HK-2 (cell line): Measurements from ENCODE around the gene PSG7.
"Not testable (repeated sequence)": the region's sequence is repeated elsewhere in the genome, so short reads cannot be mapped to it uniquely, and the experiment has no call there.

Experiments used
- DNase-seq: peaks from one replicate; pipeline ENCODE4 v3.0.0-alpha.2; 2018; ENCODE audit not compliant: unreplicated experiment

PSG7 gene

GRCh38 chr19:42937107-42937506, at the start of gene PSG7:
PSG7 (minus strand) TSS chr19:42937207; CDS start chr19:42937076, 131 bp downstream.
- DNase-seq: not testable (repeated sequence)

DNA sequence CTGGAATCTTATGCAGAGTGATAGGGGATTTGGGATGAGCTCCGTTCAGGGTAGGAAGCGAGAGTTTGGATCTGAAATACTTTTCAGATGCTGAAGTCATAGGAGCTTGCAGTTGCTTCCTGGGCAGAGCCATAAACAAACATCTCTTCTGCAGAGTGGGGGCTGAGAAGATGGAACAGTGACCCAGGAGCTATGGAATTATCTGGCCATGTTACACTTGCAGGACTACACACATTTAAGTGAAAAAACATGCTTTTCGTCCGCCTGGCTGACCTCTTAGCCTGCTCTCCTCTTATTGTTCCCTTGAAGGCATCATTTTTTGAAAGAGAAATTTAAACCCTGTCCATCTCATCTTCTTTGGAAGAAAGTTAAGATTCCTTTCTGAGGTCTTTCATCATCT, 48.6 kb upstream of the PSG7 start:
- no peak for DNase-seq

DNA sequence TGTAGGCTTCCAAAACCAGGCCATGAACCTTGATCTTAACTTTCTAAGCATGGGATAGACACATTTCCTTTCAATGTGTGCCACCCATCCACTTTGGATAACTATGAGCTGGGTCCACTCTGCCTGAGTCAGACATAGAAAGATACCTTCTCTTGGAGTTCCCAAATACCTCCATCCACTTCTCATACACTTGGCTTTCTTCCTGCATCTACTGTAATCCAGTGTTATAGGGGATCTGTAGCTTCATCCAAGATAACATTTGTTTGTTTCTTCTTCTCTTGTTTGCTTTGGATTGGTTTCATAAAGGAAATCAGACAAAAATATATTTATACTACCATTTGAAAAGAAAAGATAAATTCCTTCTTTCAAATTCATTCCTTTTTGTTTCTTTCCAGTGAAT, 45.1 kb upstream of the PSG7 start:
- not testable (repeated sequence) for DNase-seq

DNA sequence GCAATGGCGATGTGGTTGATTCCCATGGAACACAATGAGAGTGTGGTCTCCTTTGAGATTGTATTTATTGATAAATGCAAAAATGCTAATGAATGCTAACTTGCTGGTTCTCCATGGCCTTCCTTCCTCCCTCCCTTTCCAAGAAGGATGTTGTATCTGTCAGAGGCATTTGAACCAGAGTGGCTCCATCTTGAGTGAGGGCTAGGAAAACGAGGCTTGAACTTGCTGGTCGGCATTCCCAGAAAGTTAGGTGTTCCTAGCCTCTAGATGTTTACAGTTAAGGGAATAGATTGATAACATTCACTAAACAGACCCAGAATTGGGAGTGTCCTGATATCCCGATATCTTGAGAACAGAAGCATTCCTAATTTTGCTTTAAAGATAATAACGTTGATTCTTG, 34.4 kb upstream of the PSG7 start:
- DNase-seq: not testable (repeated sequence)

GRCh38 chr19:42965176-42965575, 28.2 kb upstream of the PSG7 start:
- peak; percentile 14 for DNase-seq

DNA sequence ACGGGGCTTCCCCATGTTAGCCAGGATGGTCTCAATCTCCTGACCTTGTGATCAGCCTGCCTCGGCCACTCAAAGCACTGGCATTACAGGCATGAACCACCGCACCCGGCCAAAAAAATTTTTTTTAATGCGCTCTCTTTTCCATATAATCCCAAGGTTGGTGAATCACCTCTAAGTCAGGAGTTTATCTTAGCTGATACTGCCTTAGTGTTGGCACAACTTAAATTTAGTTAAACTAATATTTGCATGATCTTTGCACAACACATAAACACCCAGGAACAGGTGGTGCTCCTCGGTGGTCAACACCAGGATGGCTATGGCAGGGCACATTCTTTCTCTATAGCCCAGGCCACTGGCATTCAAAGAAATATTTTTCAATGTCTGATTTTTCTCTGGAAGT, 24.1 kb upstream of the PSG7 start:
- no peak for DNase-seq

- DNase-seq: not testable (repeated sequence)
Measured at GRCh38 chr19:42952126-42952525, 15.1 kb upstream of the PSG7 start.

- DNase-seq: not testable (repeated sequence)
Measured at GRCh38 chr19:42951476-42951875, 14.5 kb upstream of the PSG7 start.

GRCh38 chr19:42942187-42942789, 5.3 kb upstream of the PSG7 start:
- no peak for DNase-seq

GRCh38 chr19:42934726-42935125, 2.3 kb downstream of the PSG7 start:
- not testable (repeated sequence) for DNase-seq

GRCh38 chr19:42934183-42934582, 2.8 kb downstream of the PSG7 start:
- DNase-seq: peak; percentile 45

DNA sequence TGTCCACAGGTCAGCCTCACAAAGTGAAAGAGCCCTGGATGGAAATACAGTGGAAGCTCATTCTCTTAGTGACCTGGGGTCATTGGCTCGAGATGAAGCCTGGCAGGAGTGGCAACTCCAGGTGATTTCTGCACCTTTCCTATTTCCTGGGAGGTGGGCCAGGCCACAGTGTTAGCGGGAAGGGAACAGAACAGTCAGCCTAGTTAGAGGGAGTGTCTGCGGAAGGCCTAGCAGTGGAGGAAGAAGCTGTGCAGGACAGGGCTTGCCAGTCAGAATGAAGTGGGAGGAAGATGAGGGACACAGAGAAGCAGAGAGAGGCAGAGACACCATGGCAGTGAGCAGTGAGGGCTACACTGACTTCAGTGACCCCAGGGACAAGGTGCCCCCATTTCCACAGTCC, 3.6 kb downstream of the PSG7 start:
- DNase-seq: not testable (repeated sequence)

DNA sequence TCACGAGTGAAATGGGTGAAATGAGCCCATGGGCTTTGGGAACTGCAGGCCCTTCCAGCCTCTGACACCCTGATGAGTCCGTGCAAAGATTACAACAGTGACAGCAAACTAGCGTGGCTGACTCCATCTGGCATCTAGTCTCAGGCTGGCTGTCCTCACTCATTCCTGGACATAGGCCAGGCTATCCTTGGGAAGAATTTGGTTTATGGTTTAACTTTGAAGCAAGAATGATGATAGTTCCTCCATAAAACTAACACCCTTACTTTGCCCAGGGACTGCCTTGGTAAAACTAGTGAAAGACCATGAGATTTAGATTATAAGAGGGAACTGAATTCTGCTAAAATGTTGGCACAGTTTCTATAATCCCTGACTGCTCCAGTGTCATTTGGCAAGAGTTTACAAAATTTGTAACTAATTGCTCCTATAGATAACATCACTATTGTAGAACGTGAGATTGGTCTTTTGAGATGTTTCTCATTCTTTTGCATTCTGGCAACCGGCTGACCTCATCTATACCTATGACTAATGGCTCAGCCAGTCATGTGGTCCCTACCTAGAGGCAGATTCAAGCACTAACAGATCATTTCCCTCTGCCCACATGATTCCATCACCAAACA, 4.4 kb downstream of the PSG7 start:
- peak; percentile 65 for DNase-seq

DNA sequence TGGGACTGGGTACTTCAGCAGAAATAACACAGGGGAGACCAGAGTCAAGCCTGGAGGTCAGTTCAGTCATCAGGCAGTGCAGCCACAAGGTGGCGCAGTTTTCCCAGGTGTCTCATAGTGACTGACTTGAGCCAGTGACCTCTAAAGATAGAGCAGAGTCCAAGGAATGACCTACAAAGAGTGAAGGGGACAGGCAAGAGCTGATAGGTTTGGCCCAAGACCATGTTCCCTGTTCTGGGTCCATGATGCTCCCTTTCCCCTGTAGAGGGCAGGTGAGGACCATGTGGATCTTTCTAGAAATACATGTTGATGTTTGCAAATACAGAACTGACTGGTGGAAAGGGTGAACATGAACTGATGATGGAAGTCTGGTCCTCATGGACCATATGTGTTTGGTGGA, 6.8 kb downstream of the PSG7 start:
- DNase-seq: not testable (repeated sequence)

GRCh38 chr19:42928896-42929295, 8.1 kb downstream of the PSG7 start:
- DNase-seq: no peak

- DNase-seq: no peak
Measured at GRCh38 chr19:42926781-42927180, 10.2 kb downstream of the PSG7 start.

- DNase-seq: peak; percentile 53
Measured at GRCh38 chr19:42923106-42923505, 13.9 kb downstream of the PSG7 start.

DNA sequence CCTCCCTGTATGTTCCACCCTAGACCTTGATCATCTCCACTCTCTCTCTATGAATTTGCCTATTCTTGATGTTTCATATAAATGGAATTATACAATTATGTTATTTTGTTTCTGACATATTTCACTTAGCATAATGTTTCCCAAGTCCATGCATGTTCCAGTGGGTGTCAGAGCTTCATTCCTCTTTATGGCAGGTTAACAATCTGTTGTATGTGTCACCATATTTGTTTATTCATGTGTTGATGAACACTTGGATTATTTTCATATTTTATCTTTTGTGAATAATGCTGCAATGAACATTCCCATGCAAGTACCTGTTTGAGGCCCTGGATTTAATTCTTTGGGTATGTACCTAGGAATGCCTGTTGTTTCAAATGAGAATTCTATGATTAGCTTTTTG, 16.0 kb downstream of the PSG7 start:
- DNase-seq: not testable (repeated sequence)

DNA sequence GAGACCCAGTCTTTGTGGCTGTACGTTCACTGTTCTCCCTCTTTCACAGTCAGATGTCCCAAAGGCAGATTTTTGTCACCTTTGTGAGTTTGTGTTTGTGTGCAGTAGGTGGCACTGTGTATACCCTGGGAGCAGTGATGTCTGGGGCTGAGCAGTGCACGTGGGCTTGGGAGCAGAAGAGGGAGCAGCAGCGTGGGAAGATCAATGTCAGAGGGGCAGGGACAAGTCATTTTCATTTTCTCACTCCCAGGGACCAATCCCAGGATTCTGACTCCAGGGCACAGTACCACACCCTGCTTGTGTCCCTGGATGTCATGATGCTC, 17.3 kb downstream of the PSG7 start:
- DNase-seq: no peak

GRCh38 chr19:42919070-42919756, 17.8 kb downstream of the PSG7 start:
- DNase-seq: not testable (repeated sequence)

- not testable (repeated sequence) for DNase-seq
Measured at GRCh38 chr19:42918377-42919069, 18.5 kb downstream of the PSG7 start.

DNA sequence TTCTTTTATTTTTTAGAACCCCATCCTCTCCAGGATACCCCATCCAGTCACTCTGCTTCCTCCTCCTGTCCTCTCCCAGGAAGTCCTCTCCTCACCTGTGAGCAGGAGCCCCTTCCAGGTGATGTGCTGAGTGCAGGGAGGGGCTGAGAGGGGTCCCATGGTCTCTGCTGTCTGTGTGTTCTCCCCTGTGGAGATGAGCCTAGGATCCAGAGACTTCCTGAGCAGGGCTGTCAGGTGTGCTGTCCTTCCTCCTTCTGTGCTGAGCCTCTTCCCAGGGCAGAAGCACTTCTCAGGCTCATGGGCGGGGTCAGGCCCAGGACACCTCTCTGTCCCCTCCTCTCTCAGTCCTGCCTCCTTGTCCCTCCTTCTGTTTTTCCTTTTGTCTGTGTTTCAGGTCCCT, 19.4 kb downstream of the PSG7 start, which contains the start of gene PSG6:
Gene PSG6 (minus strand): TSS at position 261 of the 400 bp plus-strand sequence. CDS start 102 bp downstream, at position 159.
- not testable (repeated sequence) for DNase-seq
